Stimulated activated CD4-positive, alpha-beta T cell treated with anti-CD3 and anti-CD28 coated beads, Interleukin-4, amount 100 ng/mL, for 48 hours (primary cell): ENCODE results near the gene MYBPC3.

Experiments used
- DNase-seq, 2 donors: peaks; one replicate each; pipeline ENCODE4 v3.0.0-alpha.2; 2020; ENCODE audit warnings: low read depth in 2 of 2

Gene MYBPC3

GRCh38 chr11:47357985-47358730 lies 5.7 kb upstream of the MYBPC3 start:
- DNase-seq, result no peak

- DNase-seq, result no peak
Observed at GRCh38 chr11:47356998-47357329, 4.5 kb upstream of the MYBPC3 start.

GRCh38 chr11:47356129-47356997 lies 3.9 kb upstream of the MYBPC3 start:
- no peak for DNase-seq

DNA sequence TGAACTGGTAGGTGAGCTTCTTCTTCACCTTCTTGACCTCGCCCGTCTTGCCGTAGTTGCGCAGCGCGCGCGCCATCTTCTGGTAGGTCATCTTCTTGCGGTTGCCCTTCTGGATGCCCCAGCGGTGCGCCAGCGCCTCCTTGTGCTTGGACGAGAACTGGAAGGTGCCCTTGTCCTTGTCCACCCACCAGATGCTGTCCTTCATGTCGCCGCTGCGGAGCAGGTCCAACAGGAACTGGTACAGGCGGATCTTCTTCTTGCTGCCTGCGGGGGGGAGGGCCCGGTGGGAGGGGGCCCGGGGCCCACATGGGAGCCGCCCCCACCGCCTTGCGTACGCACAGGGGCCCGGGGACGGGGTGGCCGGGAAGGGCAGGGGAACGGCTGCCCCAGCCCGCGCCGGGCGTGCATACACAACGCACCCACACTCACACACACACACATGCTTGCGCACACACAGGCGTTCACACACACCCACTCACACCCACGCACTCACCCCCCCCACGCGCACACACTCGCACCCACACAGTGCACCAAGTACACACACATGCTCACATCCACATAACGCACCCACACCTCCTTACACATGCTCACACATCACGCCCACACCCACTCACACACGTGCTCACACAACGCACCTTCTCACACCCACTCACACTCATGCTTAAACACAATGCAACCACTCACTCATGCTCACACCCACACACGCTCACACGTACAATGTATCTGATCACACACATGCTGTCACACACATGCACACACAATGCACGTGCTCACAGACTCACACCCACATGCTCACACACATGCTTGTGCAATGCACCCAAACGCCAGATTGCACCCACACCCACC lies 3.0 kb upstream of the MYBPC3 start:
- peak; percentile 43 to 54 for DNase-seq

- DNase-seq, result no peak
Observed at GRCh38 chr11:47354913-47355282, 2.4 kb upstream of the MYBPC3 start.

- no peak for DNase-seq
Observed at GRCh38 chr11:47353978-47354774, 1.7 kb upstream of the MYBPC3 start.

DNA sequence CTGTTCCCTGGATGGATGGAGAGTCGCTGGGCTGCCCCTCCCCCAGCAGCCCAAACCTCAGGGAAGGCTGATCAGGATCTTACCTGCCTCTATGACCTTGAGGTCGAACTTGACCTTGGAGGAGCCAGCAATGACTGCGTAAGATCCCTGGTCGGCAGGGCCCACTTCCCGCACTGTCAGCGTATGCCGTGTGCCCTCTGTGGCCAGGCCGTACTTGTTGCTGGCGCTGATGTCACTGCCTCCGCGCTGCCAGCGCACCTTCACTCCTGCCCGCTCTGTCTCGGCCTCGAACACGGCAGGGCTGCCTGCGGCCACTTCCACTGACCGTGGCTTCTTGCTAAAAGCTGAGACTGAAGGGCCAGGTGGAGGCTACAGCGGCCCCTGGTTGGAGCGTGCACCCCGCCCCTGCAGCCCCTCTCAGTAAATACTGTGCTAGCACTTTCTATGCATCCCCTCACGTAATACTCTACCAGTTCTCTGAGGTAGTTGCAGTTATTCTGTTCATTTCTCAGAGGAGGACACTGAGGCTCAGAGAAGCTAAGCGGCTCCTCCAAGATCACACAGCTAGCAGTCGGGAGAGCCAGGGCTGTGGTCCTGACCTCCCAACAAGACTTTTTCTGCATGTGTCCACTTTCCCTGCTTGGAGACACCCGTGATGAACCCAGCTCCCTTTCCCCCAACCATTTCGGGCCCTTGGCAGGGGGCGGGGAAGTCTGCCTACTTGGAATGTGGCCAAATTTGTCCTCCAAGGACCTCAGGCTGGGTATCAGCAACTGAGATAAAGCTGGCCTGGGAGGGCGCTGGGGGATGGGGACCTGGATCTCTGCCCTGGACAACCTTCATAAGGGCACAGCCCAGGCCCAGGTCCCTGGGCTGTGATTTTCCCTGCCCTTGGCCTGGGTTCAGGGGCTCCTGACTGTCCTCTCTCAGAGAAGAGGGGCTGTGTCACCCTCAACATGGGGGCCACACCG lies 1.1 kb downstream of the MYBPC3 start:
- no peak for DNase-seq

GRCh38 chr11:47350315-47350714 lies 2.2 kb downstream of the MYBPC3 start:
- no peak for DNase-seq

GRCh38 chr11:47349521-47350095 lies 2.9 kb downstream of the MYBPC3 start:
- no peak for DNase-seq

- no peak for DNase-seq
Observed at GRCh38 chr11:47348859-47349258, 3.6 kb downstream of the MYBPC3 start.

- no peak for DNase-seq
Observed at GRCh38 chr11:47348131-47348802, 4.2 kb downstream of the MYBPC3 start.

DNA sequence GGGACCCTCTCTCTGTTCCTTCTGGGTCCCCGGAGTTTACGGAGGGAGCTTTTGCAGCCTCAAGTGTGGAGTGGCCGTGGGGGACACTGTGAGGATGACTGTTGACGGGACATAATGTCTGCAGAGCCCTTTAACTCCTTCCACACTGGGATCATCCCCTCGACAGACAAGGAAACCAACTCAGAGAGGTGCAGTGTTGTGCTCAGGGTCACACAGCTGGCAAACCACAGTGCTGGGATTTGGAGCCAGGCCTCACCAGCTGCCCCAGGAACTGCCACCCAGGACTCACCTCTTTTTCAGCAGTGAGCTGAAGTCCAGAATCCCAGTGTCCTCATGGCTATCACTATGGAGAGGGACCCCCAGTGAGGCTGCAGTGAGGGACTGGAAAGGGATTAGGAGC lies 5.4 kb downstream of the MYBPC3 start:
- no peak for DNase-seq

DNA sequence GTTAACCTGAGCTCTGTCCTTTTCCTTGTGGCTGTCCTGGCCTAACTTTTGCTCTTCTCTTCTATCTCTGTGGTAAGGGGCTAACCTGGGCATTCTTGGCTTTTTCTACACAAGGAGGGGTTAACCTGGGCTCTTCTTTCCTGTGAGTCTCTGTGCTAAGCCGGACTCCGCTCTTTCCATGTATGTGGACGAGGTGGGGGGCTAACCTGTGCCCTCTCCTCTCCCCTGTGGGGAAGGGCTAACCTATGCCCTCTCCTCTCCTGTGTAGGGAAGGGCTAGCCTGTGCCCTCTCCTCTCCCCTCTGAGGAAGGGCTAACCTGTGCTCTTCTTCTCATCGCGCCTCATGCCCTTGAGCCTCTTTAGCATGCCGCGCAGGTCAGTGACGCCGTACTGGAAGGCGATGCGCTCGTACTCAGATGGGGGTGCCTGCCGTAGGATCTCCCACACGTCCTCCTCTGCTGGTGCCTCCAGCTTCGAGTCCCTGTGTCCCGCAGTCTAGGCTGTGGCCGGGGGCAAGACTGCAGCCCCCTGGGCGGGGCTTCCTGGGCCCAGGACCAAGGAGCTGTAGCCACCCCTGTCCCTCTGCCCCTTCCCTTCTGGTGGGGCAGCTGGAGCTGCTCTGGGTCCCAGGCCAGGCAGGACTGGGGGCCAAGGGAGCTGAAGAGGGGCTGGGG lies 6.5 kb downstream of the MYBPC3 start:
- no peak for DNase-seq

- no peak for DNase-seq
Observed at GRCh38 chr11:47342854-47343253, 9.6 kb downstream of the MYBPC3 start.

GRCh38 chr11:47342036-47342803 lies 10.3 kb downstream of the MYBPC3 start:
- DNase-seq, result no peak

DNA sequence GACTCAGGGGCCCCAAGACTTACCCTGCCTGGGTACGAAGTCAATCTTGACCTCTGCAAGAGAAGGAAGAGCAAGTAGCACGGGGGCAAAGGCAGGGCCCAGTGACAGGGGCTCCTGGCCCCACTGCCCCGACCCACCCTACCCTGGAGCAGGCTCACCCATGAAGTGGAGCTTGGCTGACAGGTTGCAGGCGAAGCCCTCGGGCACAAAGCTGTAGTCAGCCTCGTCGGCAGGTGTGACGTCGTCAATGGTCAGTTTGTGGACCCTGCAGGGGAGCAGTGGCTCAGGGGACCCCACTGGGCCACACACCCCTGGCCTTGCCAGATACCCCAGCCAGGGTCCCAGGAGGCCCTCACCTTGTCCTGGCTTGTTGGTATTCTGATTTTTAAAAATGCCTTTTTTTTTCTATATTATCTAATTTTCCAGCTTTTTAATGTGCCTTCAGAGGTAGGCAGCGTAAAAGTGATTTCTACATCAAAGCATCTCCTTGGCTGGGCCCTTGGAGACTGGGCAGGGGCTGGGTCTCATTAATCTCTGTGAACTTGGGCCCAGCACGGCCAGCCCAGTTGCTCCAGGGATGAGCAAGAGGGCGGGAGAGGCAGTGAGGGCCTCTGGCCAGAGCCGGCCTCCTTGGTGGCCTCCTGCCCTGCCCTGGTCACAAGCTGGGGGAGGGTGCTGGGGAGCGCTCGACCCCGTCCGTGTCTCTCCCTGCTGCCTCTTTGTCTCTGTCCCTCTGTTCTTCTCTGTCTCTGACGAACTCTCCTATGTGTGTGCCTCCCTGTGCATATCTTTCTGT lies 11.3 kb downstream of the MYBPC3 start:
- no peak for DNase-seq

DNA sequence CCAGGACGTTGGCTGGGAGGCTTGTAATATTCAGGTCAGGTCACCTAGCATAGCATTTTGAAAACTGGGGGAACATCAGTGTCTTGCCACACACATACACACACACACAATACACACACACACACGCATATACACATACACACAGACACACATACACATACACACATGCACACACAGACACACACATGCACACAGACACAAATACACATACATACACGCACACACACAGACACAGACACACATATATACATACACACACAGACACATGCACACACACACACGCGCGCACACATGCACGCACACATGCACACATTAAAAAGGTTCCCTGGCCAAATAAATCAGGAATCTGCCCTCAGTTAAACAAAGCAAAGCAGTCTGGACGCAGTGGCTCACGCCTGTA lies 12.5 kb downstream of the MYBPC3 start:
- no peak for DNase-seq
